RWPE2 (cell line): ENCODE data around the gene CCDC57.
A peak's percentile ranks its signal among the peaks of the same experiment; 100 is the strongest.
"Not testable (repeated sequence)": the region's sequence is repeated elsewhere in the genome, so short reads cannot be mapped to it uniquely, and the experiment has no call there.

Experiments used
- ATAC-seq: fragments of 200-7000 bp; cut with Tn5 transposase; 3 replicates; pipeline ENCODE4 v1.9.1; 2021; ENCODE audit warnings: low read depth
- DNase-seq: peaks from one replicate; pipeline ENCODE4 v3.0.0-alpha.2; 2020; ENCODE audit warnings: low spot score
- H3K27ac ChIP-seq: fragments of 450-650 bp; 2 replicates; pipeline ENCODE4 v1.5.1; 2017; ENCODE audit warnings: mild to moderate bottlenecking; ENCODE audit not compliant: poor library complexity, severe bottlenecking
- H3K27me3 ChIP-seq: fragments of 250-450 bp; sonication (Bioruptor Pico); 2 replicates; pipeline ENCODE4 v1.5.1; 2021; ENCODE audit warnings: mild to moderate bottlenecking, moderate library complexity; ENCODE audit not compliant: insufficient read depth, poor library complexity, severe bottlenecking
- H3K36me3 ChIP-seq: fragments of 250-450 bp; sonication (Bioruptor Pico); 2 replicates; pipeline ENCODE4 v1.5.1; 2020; ENCODE audit warnings: low read depth, mild to moderate bottlenecking, moderate library complexity
- H3K4me1 ChIP-seq: fragments of 250-450 bp; sonication (Bioruptor Pico); 2 replicates; pipeline ENCODE4 v1.5.1; 2021; ENCODE audit warnings: mild to moderate bottlenecking, moderate library complexity; ENCODE audit not compliant: insufficient read depth, poor library complexity, severe bottlenecking
- H3K4me3 ChIP-seq: fragments of 250-450 bp; sonication (Bioruptor Pico); 2 replicates; pipeline ENCODE4 v1.5.1; 2021; ENCODE audit warnings: mild to moderate bottlenecking, moderate library complexity; ENCODE audit not compliant: severe bottlenecking
- H3K9me3 ChIP-seq: fragments of 250-450 bp; sonication (Bioruptor Pico); 2 replicates; pipeline ENCODE4 v1.5.1; 2021; ENCODE audit warnings: mild to moderate bottlenecking, moderate library complexity; ENCODE audit not compliant: severe bottlenecking
- TF ChIP-seq, protein P1 (sequence below): fragments of 450-650 bp; IDR thresholded peaks from one replicate; pipeline ENCODE4 v1.5.1; 2017; ENCODE audit warnings: mild to moderate bottlenecking, moderate library complexity; ENCODE audit not compliant: poor library complexity, severe bottlenecking

The CCDC57 gene, protein sequence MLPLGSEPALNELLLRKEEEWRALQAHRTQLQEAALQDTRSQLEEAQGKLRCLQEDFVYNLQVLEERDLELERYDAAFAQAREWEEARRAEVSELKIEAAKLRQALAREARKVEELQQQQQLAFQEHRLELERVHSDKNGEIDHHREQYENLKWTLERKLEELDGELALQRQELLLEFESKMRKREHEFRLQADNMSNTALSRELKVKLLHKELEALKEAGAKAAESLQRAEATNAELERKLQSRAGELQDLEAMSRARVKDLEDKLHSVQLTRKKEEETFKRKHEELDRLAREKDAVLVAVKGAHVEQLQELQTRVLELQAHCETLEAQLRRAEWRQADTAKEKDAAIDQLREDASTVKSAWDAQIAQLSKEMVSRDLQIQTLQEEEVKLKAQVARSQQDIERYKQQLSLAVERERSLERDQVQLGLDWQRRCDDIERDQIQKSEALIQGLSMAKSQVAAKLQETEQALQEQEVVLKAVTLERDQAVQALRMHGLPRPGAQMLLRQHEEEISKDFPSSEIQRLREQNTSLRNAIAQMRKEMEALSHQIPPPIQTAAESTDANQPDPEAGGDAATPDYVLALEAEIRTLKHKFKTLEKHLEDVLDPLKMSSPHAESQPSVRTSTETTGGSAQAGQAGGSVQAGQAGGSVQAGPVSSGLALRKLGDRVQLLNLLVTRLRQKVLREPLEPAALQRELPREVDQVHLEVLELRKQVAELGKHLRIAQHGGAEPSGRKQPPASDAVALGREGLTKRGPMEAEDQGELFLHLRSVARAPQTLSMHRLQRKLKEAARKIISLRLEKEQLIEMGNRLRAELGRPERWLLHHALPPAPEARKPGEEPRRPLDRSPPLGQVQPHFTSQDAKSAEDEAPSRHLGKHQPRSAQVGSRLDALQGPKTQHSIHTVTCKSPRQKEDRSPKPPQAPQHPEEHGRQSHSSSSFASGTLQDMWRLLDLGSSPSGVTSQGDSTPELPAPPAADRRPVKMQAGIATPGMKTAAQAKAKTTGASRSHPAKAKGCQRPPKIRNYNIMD

DNA sequence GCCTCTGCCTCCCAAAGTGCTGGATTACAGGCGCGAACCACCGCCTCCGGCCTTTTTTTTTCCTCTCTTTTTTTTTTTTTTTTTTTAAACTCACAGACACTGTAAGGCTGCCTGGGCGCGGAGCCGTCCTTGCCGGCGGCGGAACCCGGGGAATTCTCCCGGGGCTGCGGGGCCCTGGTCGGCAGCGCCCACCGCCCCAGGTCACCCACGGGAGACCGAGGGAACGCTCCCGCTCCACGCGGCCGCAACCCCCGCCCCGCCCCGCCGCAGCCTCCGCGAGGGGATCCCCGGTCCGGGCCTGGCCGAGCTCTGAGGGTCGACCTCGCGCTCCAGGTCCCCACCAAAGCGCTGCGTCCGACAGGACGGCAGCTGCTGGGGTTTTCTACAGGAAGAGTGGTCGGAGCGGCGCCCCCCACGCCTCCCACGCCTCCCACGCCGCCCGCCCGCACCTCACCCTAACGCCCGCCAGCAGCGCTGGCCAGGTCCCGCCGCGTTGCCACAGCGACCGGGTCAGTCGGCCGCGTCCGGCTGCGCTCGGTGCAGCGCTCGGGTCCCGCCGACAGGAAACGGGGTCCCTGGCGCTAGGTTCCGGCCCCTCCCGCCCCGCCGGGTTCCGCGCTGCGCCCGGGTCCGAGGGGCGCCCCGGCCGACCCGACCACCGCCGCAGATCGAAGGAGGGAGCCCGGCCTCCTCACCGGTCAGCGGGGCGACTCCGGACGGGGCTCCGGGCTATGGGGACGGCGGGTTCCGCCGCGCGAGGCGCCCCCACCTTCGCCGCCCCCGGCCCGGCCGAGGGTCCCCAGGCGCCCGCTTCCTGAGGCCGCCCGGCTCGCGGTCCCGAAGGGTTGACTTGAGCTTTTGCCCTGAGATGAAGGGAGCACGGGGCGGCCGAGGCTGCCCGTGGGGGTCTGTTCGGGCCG is at the start of gene CCDC57:
Gene CCDC57 (minus strand): TSS at position 512 of the 920 bp plus-strand sequence. CDS start 10,898 bp downstream, outside the sequence.
- TF ChIP-seq, protein P1, sequence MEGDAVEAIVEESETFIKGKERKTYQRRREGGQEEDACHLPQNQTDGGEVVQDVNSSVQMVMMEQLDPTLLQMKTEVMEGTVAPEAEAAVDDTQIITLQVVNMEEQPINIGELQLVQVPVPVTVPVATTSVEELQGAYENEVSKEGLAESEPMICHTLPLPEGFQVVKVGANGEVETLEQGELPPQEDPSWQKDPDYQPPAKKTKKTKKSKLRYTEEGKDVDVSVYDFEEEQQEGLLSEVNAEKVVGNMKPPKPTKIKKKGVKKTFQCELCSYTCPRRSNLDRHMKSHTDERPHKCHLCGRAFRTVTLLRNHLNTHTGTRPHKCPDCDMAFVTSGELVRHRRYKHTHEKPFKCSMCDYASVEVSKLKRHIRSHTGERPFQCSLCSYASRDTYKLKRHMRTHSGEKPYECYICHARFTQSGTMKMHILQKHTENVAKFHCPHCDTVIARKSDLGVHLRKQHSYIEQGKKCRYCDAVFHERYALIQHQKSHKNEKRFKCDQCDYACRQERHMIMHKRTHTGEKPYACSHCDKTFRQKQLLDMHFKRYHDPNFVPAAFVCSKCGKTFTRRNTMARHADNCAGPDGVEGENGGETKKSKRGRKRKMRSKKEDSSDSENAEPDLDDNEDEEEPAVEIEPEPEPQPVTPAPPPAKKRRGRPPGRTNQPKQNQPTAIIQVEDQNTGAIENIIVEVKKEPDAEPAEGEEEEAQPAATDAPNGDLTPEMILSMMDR, result no peak
- peak; percentile 54 for ATAC-seq
- peak; percentile 82 for DNase-seq

DNA sequence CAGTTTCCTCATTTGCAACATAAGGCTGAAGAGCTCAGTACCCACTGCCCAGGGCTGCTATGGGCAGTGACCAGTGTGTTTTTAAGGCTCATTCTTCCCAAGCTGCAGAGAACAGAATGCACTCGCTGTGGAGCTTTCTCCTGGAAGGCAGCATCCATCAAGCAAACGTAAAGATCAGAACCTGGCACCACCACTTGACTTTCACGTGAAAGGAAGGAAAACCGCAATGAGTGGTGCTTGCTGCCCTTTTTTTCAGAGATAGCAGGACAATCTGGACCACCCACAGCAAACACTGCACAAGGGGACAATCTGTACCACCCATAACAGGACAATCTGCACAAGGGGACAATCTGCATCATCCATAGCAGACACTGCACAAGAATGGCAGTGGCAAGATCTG is 49.7 kb upstream of the CCDC57 start:
- Histone ChIP-seq H3K27ac (no peak overlapping the region), H3K36me3 (peaks cover 93% of the 10 kb centered on the region), H3K4me3 (no peak overlapping the region), H3K9me3 (no peaks in the 10 kb centered on the region), H3K27me3 (no peaks in the 10 kb centered on the region), H3K4me1 (peaks cover 4% of the 10 kb centered on the region)
- ATAC-seq, result no peak
- no peak for DNase-seq
- TF ChIP-seq, protein P1, result no peak

More for the DNA sequence above, at the start of gene CCDC57:
- H3K4me3 ChIP-seq, result peak within 1 kb of the TSS; percentile 83
- H3K9me3 ChIP-seq, result no peaks in the 10 kb centered on the region
- no peaks in the 10 kb centered on the region for H3K27me3 ChIP-seq
- H3K4me1 ChIP-seq, result peaks cover 27% of the 10 kb centered on the region
- peaks cover 5% of the 10 kb centered on the region; the same call in 1 of the 2 replicates for H3K36me3 ChIP-seq
- H3K27ac ChIP-seq, result peak within 1 kb of the TSS; percentile 98

DNA sequence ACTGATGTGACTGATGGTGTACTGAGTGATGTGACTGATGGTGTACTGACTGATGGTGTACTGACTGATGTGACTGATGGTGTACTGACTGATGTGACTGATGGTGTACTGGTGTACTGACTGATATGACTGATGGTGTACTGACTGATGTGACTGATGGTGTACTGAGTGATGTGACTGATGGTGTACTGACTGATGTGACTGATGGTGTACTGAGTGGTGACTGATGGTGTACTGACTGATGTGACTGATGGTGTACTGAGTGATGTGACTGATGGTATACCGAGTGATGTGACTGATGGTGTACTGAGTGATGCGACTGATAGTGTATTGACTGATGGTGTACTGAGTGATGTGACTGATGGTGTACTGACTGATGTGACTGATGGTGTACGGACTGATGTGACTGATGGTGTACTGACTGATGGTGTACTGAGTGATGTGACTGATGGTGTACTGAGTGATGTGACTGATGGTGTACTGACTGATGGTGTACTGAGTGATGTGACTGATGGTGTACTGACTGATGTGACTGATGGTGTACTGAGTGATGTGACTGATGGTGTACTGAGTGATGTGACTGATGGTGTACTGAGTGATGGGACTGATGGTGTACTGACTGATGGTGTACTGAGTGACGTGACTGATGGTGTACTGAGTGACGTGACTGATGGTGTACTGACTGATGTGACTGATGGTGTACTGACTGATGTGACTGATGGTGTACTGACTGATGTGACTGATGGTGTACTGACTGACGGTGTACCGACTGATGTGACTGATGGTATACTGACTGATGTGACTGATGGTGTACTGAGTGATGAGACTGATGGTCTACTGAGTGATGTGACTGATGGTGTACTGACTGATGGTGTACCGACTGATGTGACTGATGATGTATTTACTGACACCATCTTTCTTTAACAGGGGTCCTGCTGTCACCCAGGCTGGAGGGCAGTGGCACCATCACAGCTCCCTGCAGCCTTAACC is 47.6 kb upstream of the CCDC57 start:
- ATAC-seq, DNase-seq, H3K4me3 ChIP-seq, H3K27ac ChIP-seq, H3K27me3 ChIP-seq, H3K4me1 ChIP-seq, H3K9me3 ChIP-seq: not testable (repeated sequence)
- peaks cover 93% of the 10 kb centered on the region for H3K36me3 ChIP-seq

DNA sequence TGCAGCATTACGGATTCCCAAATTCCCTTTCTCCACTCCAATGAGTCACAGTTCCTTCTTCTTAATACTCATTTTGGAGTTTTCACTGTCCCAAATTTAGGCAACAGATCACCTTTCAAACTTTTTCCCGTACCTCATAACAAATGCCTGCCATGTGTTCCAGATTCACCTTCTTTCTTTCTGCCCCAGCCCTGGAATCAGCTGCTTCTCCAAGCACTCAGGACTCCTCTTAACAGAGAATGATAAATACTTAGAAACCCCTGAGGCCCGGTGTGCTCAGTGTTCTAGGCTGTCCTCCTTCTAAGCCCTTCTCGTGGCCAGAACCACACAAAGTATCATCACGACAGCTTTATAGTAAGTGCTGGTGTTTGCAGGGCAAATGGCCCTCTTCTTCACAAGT is 45.9 kb upstream of the CCDC57 start:
- Histone ChIP-seq H3K36me3 (peaks cover 78% of the 10 kb centered on the region), H3K4me3 (no peak overlapping the region), H3K4me1 (no peaks in the 10 kb centered on the region), H3K27ac (no peak overlapping the region), H3K27me3 (no peaks in the 10 kb centered on the region), H3K9me3 (no peaks in the 10 kb centered on the region)
- TF ChIP-seq, protein P1, result no peak
- ATAC-seq (no peak), DNase-seq (no peak)
